A549 (cell line): ENCODE results near the gene SH3PXD2B. TPM values are rescaled to one million over a fixed set of nuclear protein-coding genes. Genes with fewer than 3 reads are reported as not detected.

ENCODE experiments used
- ATAC-seq, 2 experiments: fragments of 200-7000 bp in 1 of 2; fragments of >200 bp in 1 of 2; cut with Nextera tagmentation in 1 of 2; cut with Tn5 transposase in 1 of 2; 3 replicates each; pipeline versions ENCODE4 v1.8.0 to v1.9.1; 2018 to 2020; ENCODE audit warnings: mild to moderate bottlenecking in 1 of 2, moderate library complexity in 1 of 2
- CTCF ChIA-PET: fragments of 300-600 bp; sonication (Branson Sonifier 250); formaldehyde crosslinking; extraction: SDS; loops from one replicate; lab custom pipeline; 2021; ENCODE audit warnings: antibody characterized with exemption, inconsistent platforms; lab: Yijun Ruan, JAX
- POLR2A ChIA-PET: fragments of 350-600 bp; formaldehyde crosslinking; extraction: SDS; loops from one replicate; lab custom pipeline; 2021; ENCODE audit warnings: antibody characterized with exemption, inconsistent platforms; lab: Yijun Ruan, JAX
- DNase-seq, 2 experiments: peaks; one replicate each; pipeline versions ENCODE4 v3.0.0 to v3.0.0-alpha.2; 2011 to 2016; ENCODE audit warnings: low read depth in 1 of 2, low spot score in 1 of 2
- FAIRE-seq: peaks from 2 replicates; lab custom pipeline; 2011; peaks lifted over from hg19 to GRCh38; lab: Jason Lieb, UNC
- H3K27ac ChIP-seq, 2 experiments: fragments of >200 bp; sonication (Bioruptor Twin); formaldehyde crosslinking; 3 replicates each; pipeline ENCODE4 v1.5.1; 2016 to 2017
- H3K4me1 ChIP-seq: fragments of >200 bp; sonication (Bioruptor Twin); formaldehyde crosslinking; 3 replicates; pipeline ENCODE4 v1.6.1; 2016
- H3K4me2 ChIP-seq: fragments of >200 bp; sonication (Bioruptor Twin); formaldehyde crosslinking; 3 replicates; pipeline ENCODE4 v1.6.1; 2016
- H3K4me3 ChIP-seq: fragments of >200 bp; sonication (Bioruptor Twin); formaldehyde crosslinking; 3 replicates; pipeline ENCODE4 v1.5.1; 2016
- H3K9me3 ChIP-seq: fragments of >200 bp; sonication (Bioruptor Twin); formaldehyde crosslinking; 3 replicates; pipeline ENCODE4 v1.6.1; 2016
- CBX2 ChIP-seq: fragments of 200-600 bp; sonication (generic); IDR thresholded peaks from 2 replicates; pipeline ENCODE4 v1.6.1; 2016; ENCODE audit warnings: low read depth, mild to moderate bottlenecking, borderline replicate concordance
- CHD2 ChIP-seq: fragments of 150-350 bp; IDR thresholded peaks from 2 replicates; pipeline ENCODE4 v1.6.1; 2014; ENCODE audit warnings: low read length; ENCODE audit not compliant: partially characterized antibody
- EHMT2 ChIP-seq: fragments of 200-600 bp; sonication (generic); IDR thresholded peaks from 2 replicates; pipeline ENCODE4 v1.6.1; 2016; ENCODE audit warnings: antibody characterized with exemption, low read depth, mild to moderate bottlenecking, moderate library complexity
- FOXS1 ChIP-seq: fragments of 250-450 bp; sonication (Bioruptor Pico); IDR thresholded peaks from 2 replicates; pipeline ENCODE4 v1.5.0; 2020; ENCODE audit warnings: mild to moderate bottlenecking, moderate library complexity
- HEYL ChIP-seq: fragments of 250-450 bp; sonication (Bioruptor Pico); IDR thresholded peaks from 2 replicates; pipeline ENCODE4 v1.8.0; 2021; ENCODE audit warnings: mild to moderate bottlenecking, moderate library complexity
- HOXA7 ChIP-seq: fragments of 250-450 bp; sonication (Bioruptor Pico); IDR thresholded peaks from 2 replicates; pipeline ENCODE4 v1.5.0; 2020; ENCODE audit warnings: mild to moderate bottlenecking, moderate library complexity
- HOXB13 ChIP-seq: fragments of 250-450 bp; sonication (Bioruptor Pico); IDR thresholded peaks from 2 replicates; pipeline ENCODE4 v1.5.0; 2020; ENCODE audit warnings: low read depth, mild to moderate bottlenecking, moderate library complexity
- JUN ChIP-seq, 2 experiments: fragments of >200 bp; sonication (Bioruptor Twin); formaldehyde crosslinking; IDR thresholded peaks; 2 replicates in 1 of 2; 3 replicates in 1 of 2; pipeline ENCODE4 v1.6.1; 2016 to 2017
- MAFK ChIP-seq: fragments of 450-650 bp; IDR thresholded peaks from 2 replicates; pipeline ENCODE4 v1.6.1; 2014; ENCODE audit not compliant: partially characterized antibody
- MAZ ChIP-seq: fragments of 150-350 bp; IDR thresholded peaks from 2 replicates; pipeline ENCODE4 v1.6.1; 2014; ENCODE audit warnings: antibody characterized with exemption, low read depth, low read length, borderline replicate concordance
- MYC ChIP-seq: IDR thresholded peaks from 2 replicates; pipeline ENCODE4 v1.6.1; 2012; ENCODE audit warnings: mild to moderate bottlenecking, inconsistent platforms, low read length, improper control_type of control experiment, borderline replicate concordance
- NFE2L2 ChIP-seq: fragments of 150-350 bp; conservative IDR thresholded peaks from 2 replicates; pipeline ENCODE4 v1.6.1; 2014; ENCODE audit warnings: low read length
- PHF8 ChIP-seq: fragments of 200-600 bp; sonication (generic); IDR thresholded peaks from 2 replicates; pipeline ENCODE4 v1.6.1; 2016; ENCODE audit warnings: low read depth, mild to moderate bottlenecking, antibody characterized with exemption, moderate library complexity, borderline replicate concordance
- RARB ChIP-seq: fragments of 250-450 bp; sonication (Bioruptor Pico); IDR thresholded peaks from 2 replicates; pipeline ENCODE4 v1.8.0; 2021; ENCODE audit warnings: mild to moderate bottlenecking, moderate library complexity
- RNF2 ChIP-seq: fragments of 200-600 bp; sonication (generic); IDR thresholded peaks from 2 replicates; pipeline ENCODE4 v1.6.1; 2016; ENCODE audit warnings: low read depth, mild to moderate bottlenecking, antibody characterized with exemption, moderate library complexity, borderline replicate concordance
- SMC3 ChIP-seq: fragments of >200 bp; sonication (Bioruptor Twin); formaldehyde crosslinking; IDR thresholded peaks from 3 replicates; pipeline ENCODE4 v1.6.1; 2018; ENCODE audit warnings: inconsistent platforms
- ZC3H11A ChIP-seq: fragments of 450-650 bp; IDR thresholded peaks from 2 replicates; pipeline ENCODE4 v1.6.1; 2014; ENCODE audit warnings: antibody characterized with exemption, mild to moderate bottlenecking
- WGBS: methylation state at CpG from one replicate; pipeline ENCODE4 v1.1.6; 2017; ENCODE audit errors: missing lambda C conversion rate; 5-methylcytosine and 5-hydroxymethylcytosine counted together
- polyA plus RNA-seq, 4 experiments: library from polyadenylated mRNA; depleted of rRNA in 3 of 4; stranded (reverse); fragments of >200 nt; fragmentation: RNase III in 1 of 4; extraction: RNeasy Plus Mini Kit Qiagen cat#74134 plus additional on column Dnase treatment in 1 of 4; gene quantifications; 2 replicates in 3 of 4; 3 replicates in 1 of 4; pipeline ENCODE4 v1.2.3, GENCODE V29; 2011 to 2017
- TF ChIP-seq, protein P1 (sequence below): fragments of 150-350 bp; IDR thresholded peaks from 2 replicates; pipeline ENCODE4 v1.6.1; 2014; ENCODE audit warnings: low read depth, mild to moderate bottlenecking, low read length
- TF ChIP-seq, protein P2 (sequence below): fragments of 450-650 bp; IDR thresholded peaks from 2 replicates; pipeline ENCODE4 v1.6.1; 2014; ENCODE audit warnings: antibody characterized with exemption
- TF ChIP-seq, protein P3 (sequence below): fragments of >200 bp; sonication (Bioruptor Twin); formaldehyde crosslinking; IDR thresholded peaks from 2 replicates; pipeline ENCODE4 v1.6.1; 2016
- TF ChIP-seq, protein P4 (sequence below): fragments of >200 bp; sonication (Bioruptor Twin); formaldehyde crosslinking; IDR thresholded peaks from 3 replicates; pipeline ENCODE4 v1.6.1; 2016
- TF ChIP-seq, protein P5 (sequence below): fragments of 250-450 bp; sonication (Bioruptor Pico); IDR thresholded peaks from 2 replicates; pipeline ENCODE4 v1.5.0; 2021; ENCODE audit warnings: mild to moderate bottlenecking, moderate library complexity, borderline replicate concordance
- TF ChIP-seq, protein P6 (sequence below): fragments of 250-450 bp; sonication (Bioruptor Pico); IDR thresholded peaks from 2 replicates; pipeline ENCODE4 v1.5.0; 2020; ENCODE audit warnings: low read depth, mild to moderate bottlenecking, moderate library complexity

SH3PXD2B gene
- polyA plus RNA-seq, 2 of the 4 experiments (the other 2 are of a cell fraction), result 15.1 to 15.5 TPM

DNA sequence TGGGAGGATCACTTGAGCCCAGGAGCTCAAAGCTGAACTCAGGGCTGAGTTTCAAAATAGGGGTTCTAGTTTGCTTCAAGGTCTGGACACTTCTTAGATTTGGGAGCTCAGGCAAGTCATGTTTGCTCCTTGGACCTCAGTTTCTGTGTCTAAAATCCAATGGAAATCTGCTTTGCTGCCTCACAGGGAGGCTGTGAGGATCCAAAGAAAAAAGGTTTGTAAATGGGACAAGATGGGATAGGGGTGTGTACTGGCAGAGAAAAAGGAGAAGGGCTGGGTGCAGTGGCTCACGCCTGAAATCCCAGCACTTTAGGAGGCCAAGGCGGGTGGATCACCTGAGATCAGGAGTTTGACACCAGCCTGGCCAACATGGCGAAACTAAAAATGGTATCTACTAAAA lies 39.6 kb upstream of the SH3PXD2B start:
- DNase-seq (no peak), ATAC-seq (no peak), FAIRE-seq (no peak)
- no peaks in the 10 kb centered on the region for H3K4me1 ChIP-seq
- POLR2A ChIA-PET, result no interaction called here
- no peak overlapping the region for H3K4me3 ChIP-seq
- CTCF ChIA-PET, result interaction anchor here (0.6 to 3.1 kb wide), 3 partner anchors 15 to 470 kb away, joined by 3 to 24 read pairs (median 11); no protein-coding TSS in a partner anchor
- no peak overlapping the region for H3K27ac ChIP-seq
- WGBS, result 65% methylated on average over 3 of the region's 3 CpGs
- H3K4me2 ChIP-seq, result no peak overlapping the region
- TF ChIP-seq PHF8 (no peak), HOXB13 (no peak), HEYL (CRISPR knock-in tag) (no peak), SMC3 (no peak), EHMT2 (no peak), MAZ (no peak), RARB (CRISPR knock-in tag) (no peak), FOXS1 (CRISPR knock-in tag) (no peak), MYC (no peak), RNF2 (no peak), ZC3H11A (no peak)
- TF ChIP-seq, protein P1, sequence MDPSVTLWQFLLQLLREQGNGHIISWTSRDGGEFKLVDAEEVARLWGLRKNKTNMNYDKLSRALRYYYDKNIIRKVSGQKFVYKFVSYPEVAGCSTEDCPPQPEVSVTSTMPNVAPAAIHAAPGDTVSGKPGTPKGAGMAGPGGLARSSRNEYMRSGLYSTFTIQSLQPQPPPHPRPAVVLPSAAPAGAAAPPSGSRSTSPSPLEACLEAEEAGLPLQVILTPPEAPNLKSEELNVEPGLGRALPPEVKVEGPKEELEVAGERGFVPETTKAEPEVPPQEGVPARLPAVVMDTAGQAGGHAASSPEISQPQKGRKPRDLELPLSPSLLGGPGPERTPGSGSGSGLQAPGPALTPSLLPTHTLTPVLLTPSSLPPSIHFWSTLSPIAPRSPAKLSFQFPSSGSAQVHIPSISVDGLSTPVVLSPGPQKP, result no peak
- TF ChIP-seq, protein P2, sequence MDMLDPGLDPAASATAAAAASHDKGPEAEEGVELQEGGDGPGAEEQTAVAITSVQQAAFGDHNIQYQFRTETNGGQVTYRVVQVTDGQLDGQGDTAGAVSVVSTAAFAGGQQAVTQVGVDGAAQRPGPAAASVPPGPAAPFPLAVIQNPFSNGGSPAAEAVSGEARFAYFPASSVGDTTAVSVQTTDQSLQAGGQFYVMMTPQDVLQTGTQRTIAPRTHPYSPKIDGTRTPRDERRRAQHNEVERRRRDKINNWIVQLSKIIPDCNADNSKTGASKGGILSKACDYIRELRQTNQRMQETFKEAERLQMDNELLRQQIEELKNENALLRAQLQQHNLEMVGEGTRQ, result no peak
- TF ChIP-seq, protein P3, sequence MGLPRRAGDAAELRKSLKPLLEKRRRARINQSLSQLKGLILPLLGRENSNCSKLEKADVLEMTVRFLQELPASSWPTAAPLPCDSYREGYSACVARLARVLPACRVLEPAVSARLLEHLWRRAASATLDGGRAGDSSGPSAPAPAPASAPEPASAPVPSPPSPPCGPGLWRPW, result no peak
- TF ChIP-seq, protein P4, sequence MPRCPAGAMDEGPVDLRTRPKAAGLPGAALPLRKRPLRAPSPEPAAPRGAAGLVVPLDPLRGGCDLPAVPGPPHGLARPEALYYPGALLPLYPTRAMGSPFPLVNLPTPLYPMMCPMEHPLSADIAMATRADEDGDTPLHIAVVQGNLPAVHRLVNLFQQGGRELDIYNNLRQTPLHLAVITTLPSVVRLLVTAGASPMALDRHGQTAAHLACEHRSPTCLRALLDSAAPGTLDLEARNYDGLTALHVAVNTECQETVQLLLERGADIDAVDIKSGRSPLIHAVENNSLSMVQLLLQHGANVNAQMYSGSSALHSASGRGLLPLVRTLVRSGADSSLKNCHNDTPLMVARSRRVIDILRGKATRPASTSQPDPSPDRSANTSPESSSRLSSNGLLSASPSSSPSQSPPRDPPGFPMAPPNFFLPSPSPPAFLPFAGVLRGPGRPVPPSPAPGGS, result no peak
- TF ChIP-seq, all 56 proteins: peak for 0
- no peaks in the 10 kb centered on the region for H3K9me3 ChIP-seq

DNA sequence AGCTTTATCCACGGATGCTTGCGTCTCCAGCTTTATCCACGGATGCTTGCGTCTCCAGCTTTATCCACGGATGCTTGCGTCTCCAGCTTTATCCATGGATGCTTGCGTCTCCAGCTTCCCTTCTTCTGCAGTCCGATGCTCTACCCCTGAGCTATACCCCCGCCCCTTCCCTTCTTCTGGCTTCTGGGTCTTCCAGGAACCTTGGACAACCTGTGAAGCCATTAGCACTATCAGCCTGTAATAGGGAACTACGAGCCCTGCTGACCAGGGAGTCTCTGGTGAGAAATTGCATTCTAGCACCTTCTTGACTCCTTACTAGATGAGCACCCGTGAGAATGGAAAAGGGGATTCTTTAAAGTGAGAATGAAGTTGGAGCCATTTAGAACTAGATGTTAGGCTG lies 39.1 kb upstream of the SH3PXD2B start:
- ATAC-seq, result no peak
- WGBS, result 61% methylated on average over 11 of the region's 11 CpGs
- H3K4me2 ChIP-seq, result no peak overlapping the region
- H3K9me3 ChIP-seq, result no peaks in the 10 kb centered on the region
- no peak overlapping the region for H3K27ac ChIP-seq
- ChIA-PET POLR2A (no interaction called here), CTCF (interaction anchor here (0.6 to 1.9 kb wide), 3 partner anchors 14 to 471 kb away, joined by 3 to 11 read pairs (median 3); no protein-coding TSS in a partner anchor)
- H3K4me1 ChIP-seq, result no peaks in the 10 kb centered on the region
- no peak for FAIRE-seq
- DNase-seq, result no peak
- TF ChIP-seq CHD2 (no peak), JUN (IDR thresholded peaks at IDR 0.05) (no peak), CBX2 (no peak), HOXA7 (CRISPR knock-in tag) (no peak), NFE2L2 (no peak), PHF8 (no peak), MAFK (no peak)
- TF ChIP-seq, protein P5, sequence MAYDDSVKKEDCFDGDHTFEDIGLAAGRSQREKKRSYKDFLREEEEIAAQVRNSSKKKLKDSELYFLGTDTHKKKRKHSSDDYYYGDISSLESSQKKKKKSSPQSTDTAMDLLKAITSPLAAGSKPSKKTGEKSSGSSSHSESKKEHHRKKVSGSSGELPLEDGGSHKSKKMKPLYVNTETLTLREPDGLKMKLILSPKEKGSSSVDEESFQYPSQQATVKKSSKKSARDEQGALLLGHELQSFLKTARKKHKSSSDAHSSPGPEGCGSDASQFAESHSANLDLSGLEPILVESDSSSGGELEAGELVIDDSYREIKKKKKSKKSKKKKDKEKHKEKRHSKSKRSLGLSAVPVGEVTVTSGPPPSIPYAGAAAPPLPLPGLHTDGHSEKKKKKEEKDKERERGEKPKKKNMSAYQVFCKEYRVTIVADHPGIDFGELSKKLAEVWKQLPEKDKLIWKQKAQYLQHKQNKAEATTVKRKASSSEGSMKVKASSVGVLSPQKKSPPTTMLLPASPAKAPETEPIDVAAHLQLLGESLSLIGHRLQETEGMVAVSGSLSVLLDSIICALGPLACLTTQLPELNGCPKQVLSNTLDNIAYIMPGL (CRISPR knock-in tag), result no peak
- TF ChIP-seq, protein P6, sequence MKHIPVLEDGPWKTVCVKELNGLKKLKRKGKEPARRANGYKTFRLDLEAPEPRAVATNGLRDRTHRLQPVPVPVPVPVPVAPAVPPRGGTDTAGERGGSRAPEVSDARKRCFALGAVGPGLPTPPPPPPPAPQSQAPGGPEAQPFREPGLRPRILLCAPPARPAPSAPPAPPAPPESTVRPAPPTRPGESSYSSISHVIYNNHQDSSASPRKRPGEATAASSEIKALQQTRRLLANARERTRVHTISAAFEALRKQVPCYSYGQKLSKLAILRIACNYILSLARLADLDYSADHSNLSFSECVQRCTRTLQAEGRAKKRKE (CRISPR knock-in tag), result no peak
- H3K4me3 ChIP-seq, result no peak overlapping the region
